ENCODE results near the gene MAP3K9. TPM values are rescaled to one million over a fixed set of nuclear protein-coding genes. Genes with fewer than 3 reads are reported as not detected.
"Not testable (repeated sequence)": the region's sequence is repeated elsewhere in the genome, so short reads cannot be mapped to it uniquely, and the experiment has no call there.

The MAP3K9 gene
- total RNA-seq = 1 to 10 TPM in 2 of 3 donors, under 1 TPM in 1; 0.16 to 6.3 (median 3.3) TPM

DNA sequence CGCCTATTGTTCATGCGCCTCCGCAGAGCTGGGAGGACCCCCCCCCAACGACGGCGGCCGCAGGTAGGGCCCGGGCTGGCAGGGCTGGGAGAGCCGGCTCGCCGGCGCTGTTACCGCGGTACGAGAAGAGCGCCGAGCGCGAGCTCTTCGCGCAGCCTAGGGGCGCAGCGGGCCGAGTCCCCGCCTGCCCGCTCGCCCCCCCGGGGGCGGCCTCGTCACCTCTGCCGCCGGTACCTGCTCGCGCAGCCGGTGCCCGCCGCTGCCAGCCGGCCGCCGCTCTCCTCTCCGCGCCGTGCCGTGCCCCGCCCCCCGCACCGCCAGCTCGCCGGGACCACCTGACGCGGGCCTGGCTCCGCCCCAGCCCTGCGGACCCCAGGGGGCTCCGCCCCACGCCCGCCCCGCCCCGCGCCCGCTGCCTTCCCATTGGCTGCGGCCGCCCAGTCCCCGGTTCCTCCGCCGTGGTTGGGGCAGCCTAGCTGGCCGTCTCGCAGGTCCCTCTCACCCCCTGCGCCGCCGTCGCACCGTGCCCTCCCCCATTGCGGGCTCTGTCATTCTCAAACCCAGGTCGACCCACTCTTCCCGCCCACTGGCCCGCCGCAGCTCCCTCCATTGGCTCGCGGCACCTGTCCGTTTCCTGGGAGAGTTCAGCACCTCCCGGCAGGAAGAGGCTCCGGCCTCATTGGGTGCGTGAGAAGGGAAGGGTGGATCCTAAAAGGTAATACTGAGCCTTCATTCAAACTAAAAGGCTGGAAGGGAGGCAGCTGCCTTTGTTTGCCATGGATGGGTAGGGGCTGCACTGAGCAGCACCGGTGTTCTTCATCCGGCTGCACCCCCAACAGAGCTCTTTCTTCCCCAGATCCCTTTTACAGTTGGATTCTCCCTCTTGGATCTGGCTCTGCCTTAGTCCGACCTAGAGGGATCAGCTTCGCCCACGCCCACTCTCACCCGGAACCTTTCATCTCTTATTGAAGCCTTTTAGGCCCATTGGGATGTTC, at the start of gene MAP3K9:
Gene MAP3K9, minus strand, starts transcription at position 289 of the 995 bp plus-strand sequence. CDS start 342 bp downstream, outside the sequence.
- intact Hi-C loops (cut with DNase I; ENCODE audit: low total_unique reads) = no loop called here
- Histone ChIP-seq H3K36me3 (no peaks in the 10 kb centered on the region), H3K27ac (peak within 1 kb of the TSS; percentile 90 to 92), H3K4me1 (peaks cover 0 to 3% of the 10 kb centered on the region in 2 donors), H3K4me3 (peak within 1 kb of the TSS; percentile 51 to 85 (median 79)), H3K9me3 (no peaks in the 10 kb centered on the region), H3K27me3 (no peaks in the 10 kb centered on the region)
- TF ChIP-seq, protein P1, sequence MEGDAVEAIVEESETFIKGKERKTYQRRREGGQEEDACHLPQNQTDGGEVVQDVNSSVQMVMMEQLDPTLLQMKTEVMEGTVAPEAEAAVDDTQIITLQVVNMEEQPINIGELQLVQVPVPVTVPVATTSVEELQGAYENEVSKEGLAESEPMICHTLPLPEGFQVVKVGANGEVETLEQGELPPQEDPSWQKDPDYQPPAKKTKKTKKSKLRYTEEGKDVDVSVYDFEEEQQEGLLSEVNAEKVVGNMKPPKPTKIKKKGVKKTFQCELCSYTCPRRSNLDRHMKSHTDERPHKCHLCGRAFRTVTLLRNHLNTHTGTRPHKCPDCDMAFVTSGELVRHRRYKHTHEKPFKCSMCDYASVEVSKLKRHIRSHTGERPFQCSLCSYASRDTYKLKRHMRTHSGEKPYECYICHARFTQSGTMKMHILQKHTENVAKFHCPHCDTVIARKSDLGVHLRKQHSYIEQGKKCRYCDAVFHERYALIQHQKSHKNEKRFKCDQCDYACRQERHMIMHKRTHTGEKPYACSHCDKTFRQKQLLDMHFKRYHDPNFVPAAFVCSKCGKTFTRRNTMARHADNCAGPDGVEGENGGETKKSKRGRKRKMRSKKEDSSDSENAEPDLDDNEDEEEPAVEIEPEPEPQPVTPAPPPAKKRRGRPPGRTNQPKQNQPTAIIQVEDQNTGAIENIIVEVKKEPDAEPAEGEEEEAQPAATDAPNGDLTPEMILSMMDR (IDR thresholded peaks at IDR 0.05) = no peak
- TF ChIP-seq POLR2AphosphoS5 (IDR thresholded peaks at IDR 0.05) = peak in 1 of 3 donors; percentile 22
- no peak for TF ChIP-seq POLR2A (IDR thresholded peaks at IDR 0.05)
- peak; percentile 97 for DNase-seq (ENCODE audit: low spot score in 2 of 2)

- no peaks in the 10 kb centered on the region for H3K36me3 ChIP-seq
- no peak for DNase-seq (ENCODE audit: low spot score in 2 of 2)
- no peak for TF ChIP-seq POLR2AphosphoS5 (IDR thresholded peaks at IDR 0.05)
- no peak overlapping the region for H3K27ac ChIP-seq
- no peaks in the 10 kb centered on the region for H3K4me1 ChIP-seq
- no peaks in the 10 kb centered on the region for H3K27me3 ChIP-seq
- intact Hi-C loops (cut with DNase I; ENCODE audit: low total_unique reads) = no loop called here
- no peak overlapping the region for H3K4me3 ChIP-seq
- no peaks in the 10 kb centered on the region for H3K9me3 ChIP-seq
These were observed 49.3 kb upstream of the MAP3K9 start for GRCh38 chr14:70858641-70859040.

GRCh38 chr14:70857496-70857890, 48.2 kb upstream of the MAP3K9 start:
- H3K9me3 ChIP-seq = no peaks in the 10 kb centered on the region
- H3K4me3 ChIP-seq = no peak overlapping the region
- H3K4me1 ChIP-seq = no peaks in the 10 kb centered on the region
- TF ChIP-seq, protein P1 (IDR thresholded peaks at IDR 0.05) = no peak
- TF ChIP-seq POLR2AphosphoS5 (IDR thresholded peaks at IDR 0.05) = no peak
- TF ChIP-seq POLR2A (IDR thresholded peaks at IDR 0.05) = no peak
- H3K27ac ChIP-seq = no peak overlapping the region
- no peaks in the 10 kb centered on the region for H3K27me3 ChIP-seq
- intact Hi-C loops (cut with DNase I; ENCODE audit: low total_unique reads) = no loop called here
- no peaks in the 10 kb centered on the region for H3K36me3 ChIP-seq
- DNase-seq (ENCODE audit: low spot score in 2 of 2) = no peak

DNA sequence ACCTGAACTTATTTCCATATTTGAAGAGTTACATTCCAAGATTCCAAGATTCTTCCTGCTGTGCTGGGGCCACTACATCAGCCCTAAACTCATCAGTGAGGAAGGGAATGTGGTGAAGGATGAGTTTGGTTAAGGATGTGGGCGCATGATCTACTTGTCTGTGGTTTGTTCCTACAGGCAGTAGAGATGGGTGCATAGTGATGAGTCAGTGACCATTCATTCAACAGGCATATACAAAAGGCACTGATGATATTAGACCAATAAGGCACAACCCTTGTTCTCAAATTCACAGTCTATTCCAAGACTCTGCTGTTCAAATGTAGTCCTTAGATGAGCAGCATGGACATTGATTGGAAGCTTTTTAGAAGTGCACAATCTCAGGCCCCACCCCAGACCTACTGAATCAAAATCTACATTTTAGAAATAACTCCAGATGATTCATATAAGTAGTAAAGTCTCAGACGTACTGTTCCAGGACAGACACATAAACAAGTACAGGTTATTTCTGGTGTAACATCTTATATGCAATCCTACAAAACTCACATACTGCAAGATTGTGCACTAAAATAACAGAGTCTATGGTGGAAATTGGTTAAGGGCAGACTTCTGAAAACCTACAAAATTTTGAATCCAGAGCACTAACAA, 47.7 kb upstream of the MAP3K9 start:
- H3K27me3 ChIP-seq = no peaks in the 10 kb centered on the region
- no peak overlapping the region for H3K27ac ChIP-seq
- intact Hi-C loops (cut with DNase I; ENCODE audit: low total_unique reads) = no loop called here
- H3K36me3 ChIP-seq = no peaks in the 10 kb centered on the region
- no peak overlapping the region for H3K4me3 ChIP-seq
- DNase-seq (ENCODE audit: low spot score in 2 of 2) = no peak
- no peaks in the 10 kb centered on the region for H3K9me3 ChIP-seq
- H3K4me1 ChIP-seq = no peaks in the 10 kb centered on the region
- TF ChIP-seq POLR2A (IDR thresholded peaks at IDR 0.05) (no peak), POLR2AphosphoS5 (IDR thresholded peaks at IDR 0.05) (no peak)
- TF ChIP-seq, protein P1 (IDR thresholded peaks at IDR 0.05) = no peak

DNA sequence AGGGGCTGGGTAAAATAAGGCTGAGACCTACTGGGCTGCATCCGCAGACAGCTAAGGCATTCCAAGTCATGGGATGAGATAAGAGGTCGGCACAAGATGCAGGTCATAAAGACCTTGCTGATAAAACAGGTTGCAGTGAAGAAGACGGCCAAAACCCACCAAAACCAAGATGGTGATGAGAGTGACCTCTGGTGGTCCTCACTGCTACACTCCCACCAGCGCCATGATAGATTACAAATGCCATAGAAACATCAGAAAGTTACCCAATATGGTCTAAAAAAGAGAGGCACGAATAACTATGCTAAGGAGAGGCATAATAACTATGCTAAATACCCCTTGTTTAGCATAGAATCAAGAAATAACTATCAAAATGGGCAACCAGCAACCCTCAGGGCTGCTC, 46.2 kb upstream of the MAP3K9 start:
- H3K9me3 ChIP-seq = no peaks in the 10 kb centered on the region
- DNase-seq (ENCODE audit: low spot score in 2 of 2) = no peak
- H3K36me3 ChIP-seq = no peaks in the 10 kb centered on the region
- intact Hi-C loops (cut with DNase I; ENCODE audit: low total_unique reads) = no loop called here
- no peak overlapping the region for H3K4me3 ChIP-seq
- H3K27me3 ChIP-seq = no peaks in the 10 kb centered on the region
- H3K4me1 ChIP-seq = no peaks in the 10 kb centered on the region
- TF ChIP-seq, protein P1 (IDR thresholded peaks at IDR 0.05) = no peak
- no peak overlapping the region for H3K27ac ChIP-seq

- H3K27me3 ChIP-seq; H3K9me3 ChIP-seq; H3K4me3 ChIP-seq; H3K36me3 ChIP-seq; H3K4me1 ChIP-seq; H3K27ac ChIP-seq; intact Hi-C loops (cut with DNase I; ENCODE audit: low total_unique reads); DNase-seq (ENCODE audit: low spot score in 2 of 2): not testable (repeated sequence)
These were observed 44.3 kb upstream of the MAP3K9 start for GRCh38 chr14:70853658-70854057.
